MCF 10A (cell line): ENCODE results near the gene CDK14. TPM values are rescaled to one million over a fixed set of nuclear protein-coding genes. Genes with fewer than 3 reads are reported as not detected.

Source experiments
- BruUV-seq: library from RNA; stranded (reverse); fragments of 400-500 nt; replicated peaks from 2 replicates; lab custom pipeline; 2021; lab: Mats Ljungman, UMichigan
- CTCF ChIA-PET: fragments of 300-600 bp; sonication (Branson Sonifier 250); formaldehyde crosslinking; extraction: SDS; loops from one replicate; lab custom pipeline; 2021; ENCODE audit warnings: antibody characterized with exemption, inconsistent platforms; lab: Yijun Ruan, JAX
- POLR2A ChIA-PET: fragments of 300-600, 350-650 bp; sonication (Branson Sonifier 250); formaldehyde crosslinking; extraction: SDS; loops from one replicate; lab custom pipeline; 2020; ENCODE audit warnings: antibody characterized with exemption, inconsistent platforms; lab: Yijun Ruan, JAX
- DNase-seq: peaks from one replicate; pipeline ENCODE4 v3.0.0-alpha.2; 2018; ENCODE audit not compliant: unreplicated experiment
- H3K27ac Mint-ChIP-seq: one replicate; pipeline ENCODE4 v1.8.0; 2022; ENCODE audit warnings: mild to moderate bottlenecking, low read depth, mixed read lengths; ENCODE audit not compliant: unreplicated experiment
- H3K27me3 Mint-ChIP-seq: one replicate; pipeline ENCODE4 v1.8.0; 2022; ENCODE audit warnings: mixed read lengths; ENCODE audit not compliant: insufficient read depth, unreplicated experiment
- H3K36me3 Mint-ChIP-seq: one replicate; pipeline ENCODE4 v1.8.0; 2022; ENCODE audit warnings: mild to moderate bottlenecking, moderate library complexity, mixed read lengths; ENCODE audit not compliant: insufficient read depth, unreplicated experiment
- H3K4me1 Mint-ChIP-seq: one replicate; pipeline ENCODE4 v1.8.0; 2022; ENCODE audit warnings: mixed read lengths; ENCODE audit not compliant: insufficient read depth, unreplicated experiment
- H3K4me3 Mint-ChIP-seq: one replicate; pipeline ENCODE4 v1.8.0; 2022; ENCODE audit warnings: mild to moderate bottlenecking, moderate library complexity, mixed read lengths; ENCODE audit not compliant: unreplicated experiment
- H3K9me3 Mint-ChIP-seq: one replicate; pipeline ENCODE4 v1.8.0; 2022; ENCODE audit warnings: mixed read lengths; ENCODE audit not compliant: unreplicated experiment
- CTCF ChIP-seq: fragments of 200-600 bp; IDR thresholded peaks from one replicate; pipeline ENCODE4 v1.8.0; 2022; ENCODE audit warnings: antibody characterized with exemption, mild to moderate bottlenecking; ENCODE audit not compliant: unreplicated experiment
- intact Hi-C: fragments of 100-400 bp; cut with micrococcal nuclease; formaldehyde crosslinking; loops from 2 replicates; pipeline ENCODE4 v1.14.1; 2022
- total RNA-seq: library from RNA; stranded (reverse); gene quantifications from 2 replicates; pipeline ENCODE4 v1.2.3, GENCODE V29; 2022

Gene CDK14
- total RNA-seq, 1 experiment from 2014 or later: 32.0 TPM

GRCh38 chr7:90749774-90750173, 153.7 kb downstream of the CDK14 start:
- Mint-ChIP-seq H3K27ac (no peak overlapping the region), H3K9me3 (no peaks in the 10 kb centered on the region), H3K4me3 (no peak overlapping the region), H3K36me3 (peaks cover 16% of the 10 kb centered on the region), H3K27me3 (no peaks in the 10 kb centered on the region), H3K4me1 (peaks cover 3% of the 10 kb centered on the region)
- peak; percentile 24 for DNase-seq
- TF ChIP-seq CTCF: no peak
- intact Hi-C loops: no loop called here
- no TSS peak for BruUV-seq
- POLR2A ChIA-PET: interaction anchor here (0.6 to 1.1 kb wide), 2 partner anchors 17 to 190 kb away, joined by 3 to 4 read pairs; no protein-coding TSS in a partner anchor
- CTCF ChIA-PET: interaction anchor here (0.6 to 2.0 kb wide), 6 partner anchors 15 to 295 kb away, joined by 3 to 8 read pairs (median 4); no protein-coding TSS in a partner anchor

- H3K27ac Mint-ChIP-seq: no peak overlapping the region
- POLR2A ChIA-PET: no interaction called here
- no peak overlapping the region for H3K4me3 Mint-ChIP-seq
- no peaks in the 10 kb centered on the region for H3K27me3 Mint-ChIP-seq
- intact Hi-C loops: no loop called here
- TF ChIP-seq CTCF: no peak
- no peaks in the 10 kb centered on the region for H3K4me1 Mint-ChIP-seq
- no peak for DNase-seq
- no peaks in the 10 kb centered on the region for H3K9me3 Mint-ChIP-seq
- no TSS peak for BruUV-seq
- CTCF ChIA-PET: interaction anchor here (0.6 kb wide), 1 partner anchor 11 kb away, joined by 3 read pairs; no protein-coding TSS in a partner anchor
- peaks cover 16% of the 10 kb centered on the region for H3K36me3 Mint-ChIP-seq
Measured at GRCh38 chr7:90751595-90751994, 155.5 kb downstream of the CDK14 start.

GRCh38 chr7:90752051-90752450, 155.9 kb downstream of the CDK14 start:
- ChIA-PET POLR2A (no interaction called here), CTCF (no interaction called here)
- no peak overlapping the region for H3K4me3 Mint-ChIP-seq
- intact Hi-C loops: no loop called here
- H3K36me3 Mint-ChIP-seq: peaks cover 16% of the 10 kb centered on the region
- no peak for DNase-seq
- no peaks in the 10 kb centered on the region for H3K27me3 Mint-ChIP-seq
- no peaks in the 10 kb centered on the region for H3K4me1 Mint-ChIP-seq
- H3K27ac Mint-ChIP-seq: no peak overlapping the region
- no peak for TF ChIP-seq CTCF
- BruUV-seq: no TSS peak
- H3K9me3 Mint-ChIP-seq: no peaks in the 10 kb centered on the region

- intact Hi-C loops: no loop called here
- Mint-ChIP-seq H3K4me3 (no peak overlapping the region), H3K36me3 (peaks cover 3% of the 10 kb centered on the region), H3K9me3 (no peaks in the 10 kb centered on the region), H3K27ac (no peak overlapping the region), H3K4me1 (peaks cover 8% of the 10 kb centered on the region), H3K27me3 (no peaks in the 10 kb centered on the region)
- no peak for DNase-seq
- POLR2A ChIA-PET: interaction anchor here (0.6 kb wide), 1 partner anchor 14 kb away, joined by 3 read pairs; no protein-coding TSS in a partner anchor
- TF ChIP-seq CTCF: no peak
- CTCF ChIA-PET: interaction anchor here (2.4 kb wide), 1 partner anchor 11 kb away, joined by 7 read pairs; no protein-coding TSS in a partner anchor
- BruUV-seq: no TSS peak
Measured at GRCh38 chr7:90755041-90755440, 158.9 kb downstream of the CDK14 start.
